SW480 (cell line): ENCODE data around the gene RIPOR2.
"Not testable (repeated sequence)": the region's sequence is repeated elsewhere in the genome, so short reads cannot be mapped to it uniquely, and the experiment has no call there.

ENCODE experiments used
- DNase-seq: peaks from one replicate; pipeline ENCODE4 v3.0.0-alpha.2; 2016; ENCODE audit warnings: low spot score

Gene RIPOR2

GRCh38 chr6:24877747-24878146 lies 58.0 kb downstream of the RIPOR2 start:
- DNase-seq = not testable (repeated sequence)

GRCh38 chr6:24876499-24877465 lies 59.0 kb downstream of the RIPOR2 start:
- no peak for DNase-seq

GRCh38 chr6:24875534-24875901 lies 60.2 kb downstream of the RIPOR2 start:
- no peak for DNase-seq

- no peak for DNase-seq
Observed at GRCh38 chr6:24874776-24875533, 60.8 kb downstream of the RIPOR2 start.

GRCh38 chr6:24874128-24874527 lies 61.6 kb downstream of the RIPOR2 start:
- DNase-seq = no peak

GRCh38 chr6:24872779-24873178 lies 63.0 kb downstream of the RIPOR2 start:
- DNase-seq = no peak

- DNase-seq = no peak
Observed at GRCh38 chr6:24868765-24869164, 67.0 kb downstream of the RIPOR2 start.

GRCh38 chr6:24867104-24867703 lies 68.6 kb downstream of the RIPOR2 start:
- no peak for DNase-seq

GRCh38 chr6:24865161-24865560 lies 70.6 kb downstream of the RIPOR2 start:
- DNase-seq = no peak

- DNase-seq = peak; percentile 4
Observed at GRCh38 chr6:24864343-24864742, 71.4 kb downstream of the RIPOR2 start.

- no peak for DNase-seq
Observed at GRCh38 chr6:24861934-24862333, 73.8 kb downstream of the RIPOR2 start.

GRCh38 chr6:24859608-24860200 lies 76.1 kb downstream of the RIPOR2 start:
- DNase-seq = no peak

- no peak for DNase-seq
Observed at GRCh38 chr6:24859132-24859531, 76.6 kb downstream of the RIPOR2 start.

- no peak for DNase-seq
Observed at GRCh38 chr6:24858177-24858653, 77.5 kb downstream of the RIPOR2 start.

- no peak for DNase-seq
Observed at GRCh38 chr6:24856901-24857670, 78.7 kb downstream of the RIPOR2 start.

GRCh38 chr6:24856246-24856599 lies 79.5 kb downstream of the RIPOR2 start:
- no peak for DNase-seq

- DNase-seq = peak; percentile 45
Observed at GRCh38 chr6:24855395-24856245, 80.1 kb downstream of the RIPOR2 start.

GRCh38 chr6:24854077-24854666 lies 81.6 kb downstream of the RIPOR2 start:
- DNase-seq = no peak

- no peak for DNase-seq
Observed at GRCh38 chr6:24851086-24851485, 84.7 kb downstream of the RIPOR2 start.

- no peak for DNase-seq
Observed at GRCh38 chr6:24849713-24850112, 86.0 kb downstream of the RIPOR2 start.
